Endodermal cell (in vitro differentiated cells): Measurements from ENCODE around the gene ZNF648. TPM values are rescaled to one million over a fixed set of nuclear protein-coding genes. Genes with fewer than 3 reads are reported as not detected.
A peak's percentile ranks its signal among the peaks of the same experiment; 100 is the strongest.
"Not testable (repeated sequence)": the region's sequence is repeated elsewhere in the genome, so short reads cannot be mapped to it uniquely, and the experiment has no call there.

Experiments
- DNase-seq: peaks from one replicate; pipeline ENCODE4 v3.0.0-alpha.2; 2017
- H3K27ac ChIP-seq: 2 replicates; pipeline ENCODE4 v1.5.1; 2013; ENCODE audit warnings: mild to moderate bottlenecking, low read depth, low read length, moderate library complexity
- H3K27me3 ChIP-seq: 2 replicates; pipeline ENCODE4 v1.6.1; 2013; ENCODE audit warnings: mild to moderate bottlenecking, low read length, moderate library complexity; ENCODE audit not compliant: insufficient read depth, control insufficient read depth, poor library complexity, severe bottlenecking
- H3K36me3 ChIP-seq: 2 replicates; pipeline ENCODE4 v1.7.0; 2013; ENCODE audit warnings: mild to moderate bottlenecking, low read length, moderate library complexity; ENCODE audit not compliant: control insufficient read depth, insufficient read depth
- H3K4me1 ChIP-seq: one replicate; pipeline ENCODE4 v1.7.0; 2013; ENCODE audit warnings: low read length; ENCODE audit not compliant: control insufficient read depth, insufficient read depth
- H3K4me3 ChIP-seq: 2 replicates; pipeline ENCODE4 v1.5.1; 2013; ENCODE audit warnings: mild to moderate bottlenecking, low read length, moderate library complexity
- H3K9ac ChIP-seq: 2 replicates; pipeline ENCODE4 v1.6.1; 2013; ENCODE audit warnings: mild to moderate bottlenecking, low read length, moderate library complexity; ENCODE audit not compliant: poor library complexity, severe bottlenecking; ENCODE audit errors: extremely low read depth
- H3K9me3 ChIP-seq: 2 replicates; pipeline ENCODE4 v1.6.1; 2013; ENCODE audit warnings: mild to moderate bottlenecking, low read length, moderate library complexity; ENCODE audit not compliant: control insufficient read depth
- H3K27ac Mint-ChIP-seq: 2 replicates; pipeline ENCODE4 v1.8.0; 2020; ENCODE audit warnings: mixed read lengths
- H3K27me3 Mint-ChIP-seq: 2 replicates; pipeline ENCODE4 v1.8.0; 2021; ENCODE audit warnings: mild to moderate bottlenecking, mixed read lengths; ENCODE audit not compliant: insufficient read depth
- H3K36me3 Mint-ChIP-seq: 2 replicates; pipeline ENCODE4 v1.8.0; 2020; ENCODE audit warnings: low read depth, mixed read lengths
- H3K4me1 Mint-ChIP-seq: 2 replicates; pipeline ENCODE4 v1.8.0; 2020; ENCODE audit warnings: mixed read lengths
- H3K4me3 Mint-ChIP-seq: 2 replicates; pipeline ENCODE4 v1.8.0; 2020; ENCODE audit warnings: mild to moderate bottlenecking, moderate library complexity, mixed read lengths
- H3K9me3 Mint-ChIP-seq: 2 replicates; pipeline ENCODE4 v1.8.0; 2020; ENCODE audit warnings: mild to moderate bottlenecking, mixed read lengths
- CTCF ChIP-seq: fragments of 200-600 bp; sonication (generic); conservative IDR thresholded peaks from 2 replicates; pipeline ENCODE4 v1.5.0; 2021; ENCODE audit warnings: antibody characterized with exemption, mild to moderate bottlenecking
- WGBS, 2 experiments: methylation state at CpG; one replicate each; pipeline versions ENCODE4 v1.1.5 to v1.1.7; 2013; ENCODE audit warnings: missing lambda C conversion rate in 2 of 2, mixed read lengths in 1 of 2; ENCODE audit not compliant: insufficient coverage in 1 of 2, insufficient read length in 1 of 2; 5-methylcytosine and 5-hydroxymethylcytosine counted together
- total RNA-seq, 2 donors: library from RNA; stranded (reverse); fragmentation: NEBNext Ultra II Directional in 1 of 2; extraction: Animal tissue kit (Norgen Biotek cat#: 25700) in 1 of 2; gene quantifications; 2 replicates in 1 of 2; 3 replicates in 1 of 2; pipeline ENCODE4 v1.2.1, GENCODE V29; 2021

The ZNF648 gene
- total RNA-seq, 2 donors from 2014 or later, result 0.29 TPM; not detected in 1

GRCh38 chr1:182098301-182098700 lies 36.8 kb upstream of the ZNF648 start:
- peaks cover 41% of the 10 kb centered on the region for H3K4me1 Mint-ChIP-seq
- no peaks in the 10 kb centered on the region for H3K36me3 Mint-ChIP-seq
- H3K9me3 ChIP-seq, result peaks cover 13% of the 10 kb centered on the region
- no peak overlapping the region for H3K27ac Mint-ChIP-seq
- no peaks in the 10 kb centered on the region for H3K36me3 ChIP-seq
- no peak overlapping the region for H3K9ac ChIP-seq
- peaks cover 9% of the 10 kb centered on the region for H3K9me3 Mint-ChIP-seq
- H3K4me1 ChIP-seq, result peaks cover 6% of the 10 kb centered on the region
- no peaks in the 10 kb centered on the region for H3K27me3 Mint-ChIP-seq
- no peak overlapping the region for H3K4me3 Mint-ChIP-seq
- WGBS, 2 experiments, result 99 to 100% methylated on average over 3 to 4 of the region's 4 CpGs
- H3K27me3 ChIP-seq, result no peaks in the 10 kb centered on the region
- no peak for TF ChIP-seq CTCF
- H3K4me3 ChIP-seq, result no peak overlapping the region
- peak; percentile 19 for DNase-seq
- no peak overlapping the region for H3K27ac ChIP-seq

GRCh38 chr1:182095946-182096345 lies 34.4 kb upstream of the ZNF648 start:
- Mint-ChIP-seq H3K36me3 (no peaks in the 10 kb centered on the region), H3K9me3 (peaks cover 9% of the 10 kb centered on the region), H3K27ac (no peak overlapping the region), H3K27me3 (no peaks in the 10 kb centered on the region), H3K4me1 (peaks cover 27% of the 10 kb centered on the region), H3K4me3 (no peak overlapping the region)
- Histone ChIP-seq H3K27me3 (no peaks in the 10 kb centered on the region), H3K9ac (no peak overlapping the region), H3K4me1 (peaks cover 4% of the 10 kb centered on the region), H3K36me3 (no peaks in the 10 kb centered on the region), H3K27ac (no peak overlapping the region), H3K9me3 (peaks cover 13% of the 10 kb centered on the region), H3K4me3 (no peak overlapping the region)
- WGBS, 2 experiments, result 80 to 89% methylated on average over 2 of the region's 2 CpGs
- DNase-seq, result no peak
- no peak for TF ChIP-seq CTCF

- not testable (repeated sequence) for H3K4me1 ChIP-seq, H3K27me3 Mint-ChIP-seq, H3K27me3 ChIP-seq, H3K4me3 ChIP-seq, H3K9me3 ChIP-seq, H3K27ac ChIP-seq, H3K9ac ChIP-seq, H3K36me3 ChIP-seq, H3K4me3 Mint-ChIP-seq, H3K9me3 Mint-ChIP-seq, H3K27ac Mint-ChIP-seq, DNase-seq, H3K36me3 Mint-ChIP-seq
- 95% methylated on average over 5 of the region's 5 CpGs; no CpG with 5 or more reads in 1 of the 2 experiments for WGBS, 2 experiments
- peaks cover 17% of the 10 kb centered on the region for H3K4me1 Mint-ChIP-seq
These were observed 33.0 kb upstream of the ZNF648 start for GRCh38 chr1:182094514-182095005.

GRCh38 chr1:182093781-182094180 lies 32.3 kb upstream of the ZNF648 start:
- Mint-ChIP-seq H3K27me3 (no peaks in the 10 kb centered on the region), H3K4me1 (peaks cover 17% of the 10 kb centered on the region), H3K36me3 (no peaks in the 10 kb centered on the region), H3K27ac (no peak overlapping the region), H3K4me3 (no peak overlapping the region), H3K9me3 (no peaks in the 10 kb centered on the region)
- TF ChIP-seq CTCF, result no peak
- no peak for DNase-seq
- H3K4me1 ChIP-seq, result no peaks in the 10 kb centered on the region
- H3K4me3 ChIP-seq, result no peak overlapping the region
- H3K27me3 ChIP-seq, result no peaks in the 10 kb centered on the region
- WGBS, 2 experiments, result 86 to 90% methylated on average over 1 of the region's 1 CpG
- H3K9me3 ChIP-seq, result no peaks in the 10 kb centered on the region
- H3K27ac ChIP-seq, result no peak overlapping the region
- H3K9ac ChIP-seq, result no peak overlapping the region
- no peaks in the 10 kb centered on the region for H3K36me3 ChIP-seq
